GM19023 (cell line): ENCODE data around the gene SEMA7A.
"Not testable (repeated sequence)": the region's sequence is repeated elsewhere in the genome, so short reads cannot be mapped to it uniquely, and the experiment has no call there.

Source experiments
- ATAC-seq: cut with Tn5 transposase; IDR thresholded peaks from one replicate; pipeline ENCODE4 v1.9.1; 2021; ENCODE audit warnings: mild to moderate bottlenecking, moderate library complexity; ENCODE audit not compliant: unreplicated experiment

The SEMA7A gene

DNA sequence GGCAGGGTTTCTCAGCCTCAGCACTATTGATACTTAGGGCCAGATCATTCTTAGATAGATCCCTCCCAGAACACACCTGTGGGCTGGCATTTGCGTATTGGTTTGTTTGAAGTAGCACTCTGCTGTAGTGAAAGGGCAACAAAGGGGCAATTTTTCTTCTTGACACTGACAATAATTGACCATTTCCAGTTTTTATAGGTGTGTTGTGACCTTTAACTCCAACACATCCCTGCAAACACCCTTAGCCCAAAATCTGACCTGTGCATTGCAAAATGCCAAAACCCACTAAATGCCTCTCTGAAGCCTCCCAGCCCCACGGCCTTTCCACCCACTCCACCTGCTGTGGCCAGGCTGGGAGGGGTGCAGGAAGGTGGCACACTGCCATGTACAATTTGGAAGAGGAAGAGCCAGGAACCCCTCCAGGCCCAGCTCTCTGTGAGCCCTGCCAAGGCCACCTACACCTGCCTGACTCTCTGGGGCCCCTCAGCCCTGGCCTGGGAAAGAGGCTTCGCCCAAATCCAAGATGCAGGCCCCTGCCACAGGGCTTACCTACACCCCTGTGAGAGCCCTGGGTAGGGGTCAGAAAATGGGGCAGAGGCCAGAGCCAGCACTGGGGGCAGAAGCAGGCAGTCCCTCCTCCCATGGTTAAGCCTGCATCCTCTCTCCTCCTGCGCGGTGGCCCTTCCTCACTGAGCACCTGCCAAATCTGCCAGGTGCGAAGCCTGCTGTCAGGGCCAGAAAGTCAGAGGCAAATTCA, 56.8 kb downstream of the SEMA7A start:
- no peak for ATAC-seq

DNA sequence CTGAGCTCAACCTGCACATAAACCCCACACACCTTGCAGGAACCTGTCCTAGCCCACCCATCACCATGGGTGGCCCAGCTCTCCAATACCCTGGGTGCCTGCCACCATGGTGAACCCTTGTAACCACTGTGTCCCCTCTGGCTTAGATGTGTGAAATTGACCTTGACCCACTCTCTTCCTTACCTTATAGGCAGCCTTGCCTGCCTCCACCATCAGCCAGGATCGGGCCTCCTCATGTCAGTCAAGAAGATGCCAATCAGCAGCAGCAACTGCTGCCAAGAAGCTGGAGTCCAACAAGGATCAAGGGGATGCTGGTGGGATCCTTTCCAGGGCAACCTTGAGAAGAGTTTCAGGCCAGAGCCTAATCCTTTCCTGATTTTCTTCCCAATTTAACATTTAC, 57.5 kb downstream of the SEMA7A start:
- ATAC-seq: no peak

DNA sequence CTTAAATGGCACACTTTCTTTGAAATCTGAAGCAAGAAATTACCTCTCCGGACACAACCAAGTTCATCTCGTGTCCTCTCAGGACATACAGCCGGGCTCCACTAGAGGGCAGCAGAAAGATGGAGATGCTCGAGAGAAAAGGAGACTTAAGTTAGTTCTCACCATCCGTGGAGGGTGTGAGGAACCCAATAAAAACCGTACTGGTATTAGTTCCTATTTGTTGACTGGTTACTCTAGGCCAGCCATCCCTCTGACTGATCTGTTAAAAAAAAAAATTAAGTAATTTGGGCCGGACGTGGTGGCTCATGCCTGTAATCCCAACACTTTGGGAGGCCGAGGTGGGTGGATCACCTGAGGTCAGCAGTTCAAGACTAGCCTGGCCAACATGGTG, 58.5 kb downstream of the SEMA7A start:
- ATAC-seq: no peak

DNA sequence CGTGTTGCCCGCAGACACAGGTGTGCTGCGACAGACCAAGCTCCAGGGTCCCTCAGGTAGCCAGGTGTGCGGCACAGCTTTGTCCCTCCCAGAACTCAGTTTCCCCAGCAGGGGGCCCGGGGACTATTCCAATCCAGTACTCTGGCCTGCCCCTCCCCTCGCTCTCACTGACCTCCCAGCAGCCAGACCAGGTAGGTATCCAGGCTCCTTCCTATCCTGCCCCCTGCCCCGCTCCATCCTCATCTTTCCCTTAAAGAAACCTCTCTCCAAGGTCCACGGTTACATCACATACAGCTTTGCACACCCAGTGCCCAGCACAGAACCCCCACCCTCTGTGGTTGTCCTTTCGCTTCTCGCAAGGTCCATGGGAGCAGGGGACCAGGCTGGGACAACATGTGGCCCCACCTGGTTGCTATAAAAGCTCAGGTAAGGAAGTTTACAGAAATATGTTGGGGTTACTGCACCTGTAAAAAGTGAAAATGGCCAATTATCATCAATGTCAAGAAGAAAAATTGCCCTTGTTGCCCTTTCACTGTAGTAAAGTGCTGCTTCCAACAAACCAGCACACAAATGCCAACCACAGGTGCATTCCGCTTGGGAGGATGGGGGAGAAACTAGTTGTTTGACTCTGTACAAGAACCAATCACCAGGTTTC, 59.0 kb downstream of the SEMA7A start:
- ATAC-seq: peak; percentile 1

DNA sequence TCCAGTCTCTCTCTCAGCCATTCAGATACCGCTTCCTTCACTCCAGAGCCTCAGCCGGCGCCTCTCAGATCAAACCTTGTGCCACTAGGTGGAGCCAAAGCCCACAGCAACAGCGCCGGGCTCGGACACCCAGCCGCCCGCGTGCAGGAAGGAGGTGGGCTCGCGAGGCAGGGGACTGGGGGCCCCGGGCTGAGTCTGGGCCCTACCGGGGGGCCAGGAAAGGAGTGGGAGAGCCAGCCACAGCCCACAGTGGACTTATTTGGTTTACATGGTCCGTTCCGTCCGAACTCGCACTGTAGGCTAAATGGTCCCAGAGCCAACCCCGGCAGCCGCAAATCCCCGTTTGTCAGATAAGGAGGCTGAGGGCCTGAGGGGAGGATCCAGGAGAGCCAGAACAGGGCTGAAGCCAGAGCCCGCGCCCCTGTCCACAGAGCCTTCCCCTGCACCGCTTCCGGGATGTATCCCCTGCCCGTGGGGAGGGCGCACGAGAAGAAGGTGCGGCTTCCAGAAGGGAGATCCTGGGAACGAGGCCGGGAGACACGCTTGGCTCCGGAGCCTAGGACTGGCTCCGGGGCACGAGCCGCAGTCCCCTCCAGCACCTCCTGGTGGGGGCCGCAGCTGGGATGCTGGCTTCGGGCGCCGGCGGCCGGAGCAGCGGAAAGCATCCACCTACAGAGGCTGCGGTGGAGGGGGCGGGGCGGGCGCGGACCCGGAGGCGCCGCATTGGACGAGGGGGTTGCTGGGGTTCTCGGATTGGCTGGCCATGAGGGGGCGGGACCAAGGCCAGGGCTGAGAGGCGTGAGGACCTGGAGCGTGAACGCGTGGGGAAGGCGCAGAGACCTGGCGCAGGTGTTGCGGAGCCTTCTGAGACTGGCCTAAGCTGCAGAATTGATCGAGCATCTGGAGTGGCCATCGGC, 59.8 kb downstream of the SEMA7A start:
- ATAC-seq: peak; percentile 84

DNA sequence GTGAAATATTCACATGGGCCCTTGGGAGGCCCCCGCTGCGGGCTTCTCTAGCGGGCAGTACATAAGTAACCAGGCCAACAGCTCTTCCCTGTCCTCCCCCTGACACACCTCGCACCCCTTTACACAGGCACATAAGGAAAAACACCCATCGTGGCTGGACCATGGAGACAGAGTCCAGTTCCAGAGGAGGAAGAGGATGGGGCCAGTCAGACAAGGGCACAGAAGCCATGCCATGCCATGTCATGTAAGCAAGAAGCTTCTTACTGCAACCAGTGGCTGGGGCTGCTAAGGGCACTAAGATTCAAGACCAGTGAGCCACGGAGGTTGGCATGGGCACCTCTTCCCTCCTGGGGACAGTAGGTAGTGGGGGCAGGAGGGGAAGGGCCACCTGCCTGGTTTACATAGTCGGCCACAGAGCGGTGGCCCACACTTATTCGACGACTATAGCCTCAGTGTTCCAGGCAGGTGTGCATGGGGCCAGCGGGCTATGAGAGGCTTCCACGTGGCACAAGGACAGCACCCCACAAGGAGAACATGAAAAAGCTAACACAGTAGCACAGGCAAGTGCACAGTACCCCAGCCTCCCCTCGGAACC, 60.6 kb downstream of the SEMA7A start:
- no peak for ATAC-seq

DNA sequence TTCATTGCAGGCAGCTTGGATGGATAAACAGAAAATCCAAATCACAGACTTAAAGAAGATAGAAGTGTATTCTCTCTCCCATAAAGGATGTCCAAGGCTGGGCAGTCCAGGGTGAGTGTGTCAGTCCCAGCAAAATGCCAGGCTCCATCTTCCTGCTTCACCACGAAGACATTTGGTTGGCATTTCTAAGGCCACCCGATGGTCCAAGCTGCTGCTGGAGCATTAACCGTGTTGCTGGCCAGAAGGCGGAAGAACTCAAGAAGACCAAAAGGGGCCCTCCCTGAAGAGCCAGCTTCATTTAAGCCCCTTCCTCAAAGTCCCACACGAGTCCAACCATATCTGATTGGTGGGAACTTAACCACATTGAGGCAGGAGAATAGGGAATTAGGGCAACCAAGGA, 63.3 kb downstream of the SEMA7A start:
- ATAC-seq: no peak

DNA sequence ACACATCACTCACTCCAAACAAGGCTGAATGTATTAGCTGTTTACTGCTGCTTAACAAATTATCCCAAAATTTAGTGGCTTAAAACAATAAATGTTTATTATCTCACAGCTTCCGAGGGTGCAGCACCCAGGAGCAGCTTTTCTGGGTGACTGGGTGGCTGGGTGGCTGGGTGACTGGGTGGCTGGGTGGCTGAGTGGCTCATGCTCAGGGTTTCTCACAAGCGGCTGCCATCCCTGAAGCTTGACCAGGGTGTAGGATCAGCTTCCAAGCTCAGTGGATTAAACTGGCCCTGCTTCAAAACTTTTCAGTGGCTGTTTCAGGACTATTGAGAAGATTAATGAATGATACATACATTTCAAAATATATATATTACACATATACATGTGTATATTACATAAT, 64.0 kb downstream of the SEMA7A start:
- no peak for ATAC-seq

DNA sequence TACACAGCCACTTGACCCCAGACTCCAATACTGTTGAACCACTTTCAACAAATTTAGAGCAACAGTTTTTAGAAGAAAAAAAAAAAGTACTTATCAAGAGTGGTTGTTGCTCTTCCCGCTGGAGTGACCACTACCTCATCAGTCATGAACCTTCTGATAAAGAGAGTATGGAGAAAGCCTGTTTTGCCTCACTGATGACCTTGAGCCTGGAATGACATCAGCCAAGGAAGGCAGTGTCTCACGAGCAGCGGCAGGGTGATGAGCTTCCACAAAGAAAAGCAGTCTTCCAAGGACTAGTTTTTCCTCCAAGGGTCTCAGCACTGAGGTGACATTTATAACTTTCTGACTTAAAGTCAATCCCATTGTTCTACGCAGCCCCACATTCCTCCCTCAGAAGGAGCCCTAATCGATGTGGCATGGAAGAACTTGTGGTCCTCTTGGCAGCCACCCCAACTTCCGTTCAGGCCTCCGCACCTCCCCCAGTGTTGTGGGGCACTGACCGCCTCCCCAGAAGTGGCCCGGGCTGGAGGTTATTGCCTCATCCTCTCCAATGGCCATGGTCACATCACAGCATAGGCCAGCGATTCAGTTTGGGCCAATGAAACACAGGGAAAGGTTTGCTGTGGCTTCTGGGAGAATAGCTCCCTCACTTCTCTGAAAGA, 64.5 kb downstream of the SEMA7A start:
- ATAC-seq: no peak

- ATAC-seq: no peak
These were observed 65.6 kb downstream of the SEMA7A start for GRCh38 chr15:74368121-74368520.

GRCh38 chr15:74367296-74367854, 66.4 kb downstream of the SEMA7A start, which contains the start of gene CYP11A1:
Gene CYP11A1 (minus strand): TSS chr15:74367646. CDS start chr15:74367585, 61 bp downstream.
- no peak for ATAC-seq

GRCh38 chr15:74365598-74366445, 67.9 kb downstream of the SEMA7A start:
- no peak for ATAC-seq

- no peak for ATAC-seq
These were observed 68.7 kb downstream of the SEMA7A start for GRCh38 chr15:74364936-74365597.

DNA sequence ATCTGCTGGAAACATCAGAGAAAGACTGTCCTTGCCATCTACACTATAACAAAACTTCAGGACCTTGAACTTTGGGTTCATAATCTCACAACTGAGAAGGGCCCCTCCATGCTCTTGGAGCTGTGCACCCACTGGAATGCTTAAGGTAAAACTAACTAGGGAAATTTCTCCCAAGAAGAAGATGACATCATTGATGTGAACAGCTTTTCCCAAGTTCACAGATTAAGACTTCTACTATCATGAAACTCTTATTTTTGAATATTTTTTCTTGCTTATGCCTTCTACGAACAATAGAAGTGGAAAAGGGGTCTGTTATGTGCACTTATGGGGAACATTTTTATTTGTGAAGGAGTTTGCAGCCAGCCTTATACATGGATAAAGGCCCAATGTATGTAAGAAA, 71.3 kb downstream of the SEMA7A start:
- ATAC-seq: no peak

DNA sequence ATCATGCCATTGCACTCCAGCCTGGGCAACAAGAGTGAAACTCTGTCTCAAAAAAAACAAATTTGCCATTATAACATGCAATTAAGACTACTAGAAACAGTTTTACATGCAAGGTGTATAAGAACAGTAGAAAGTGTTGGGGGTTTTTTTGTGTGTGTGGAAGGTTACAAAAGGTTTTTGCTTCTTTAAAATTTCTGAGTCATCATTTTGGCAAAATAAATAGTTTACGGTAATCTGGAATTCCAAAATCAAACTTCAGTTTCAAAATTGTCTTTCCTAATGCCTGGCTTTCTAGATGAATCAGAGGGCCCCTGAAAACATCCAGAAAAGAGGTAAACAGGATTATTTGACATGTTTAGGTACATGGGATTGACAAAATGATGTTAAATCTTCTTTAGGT, 72.9 kb downstream of the SEMA7A start:
- ATAC-seq: not testable (repeated sequence)

DNA sequence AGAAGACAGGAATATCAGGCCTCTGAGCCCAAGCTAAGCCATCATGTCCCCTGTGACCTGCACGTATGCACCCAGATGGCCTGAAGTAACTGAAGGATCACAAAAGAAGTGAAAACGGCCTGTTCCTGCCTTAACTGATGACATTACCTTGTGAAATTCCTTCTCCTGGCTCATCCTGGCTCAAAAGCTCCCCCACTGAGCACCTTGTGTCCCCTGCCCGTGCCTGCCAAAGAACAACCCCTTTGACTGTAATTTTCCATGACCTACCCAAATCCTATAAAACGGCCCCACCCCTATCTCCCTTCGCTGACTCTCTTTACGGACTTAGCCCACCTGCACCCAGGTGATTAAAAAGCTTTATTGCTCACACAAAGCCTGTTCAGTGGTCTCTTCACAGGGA, 74.4 kb downstream of the SEMA7A start:
- not testable (repeated sequence) for ATAC-seq
